ENCODE data around the gene TMEM185A.

DNA sequence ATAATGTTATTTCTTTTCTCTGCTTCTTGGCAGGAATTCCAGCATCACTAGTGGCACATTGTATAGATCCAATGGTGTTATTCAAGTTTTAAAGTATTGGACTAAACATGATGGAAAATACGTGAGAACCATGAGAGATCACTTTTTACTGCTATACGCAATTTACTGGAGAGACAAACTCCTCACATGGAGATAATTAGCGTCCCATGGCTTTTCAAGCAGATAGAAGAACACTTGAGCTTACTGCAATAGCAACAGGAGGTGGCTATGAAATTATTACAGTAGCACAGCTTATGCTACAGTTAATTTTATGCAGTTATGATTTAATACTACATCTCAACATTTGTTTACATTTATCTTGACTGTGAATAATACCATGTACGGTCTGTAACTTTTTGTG, 11.9 kb upstream of the TMEM185A start:
- no peak for TF ChIP-seq POLR2AphosphoS5 (IDR thresholded peaks at IDR 0.05; ENCODE audit: low read depth, low read length)
- TF ChIP-seq CTCF (IDR thresholded peaks at IDR 0.05 in 2 of 3, conservative IDR thresholded peaks at IDR 0.05 in 1 of 3; ENCODE audit: borderline replicate concordance in 1 of 3, insufficient read depth in 1 of 3, low read depth in 2 of 3, low read length in 2 of 3) = no peak
- TF ChIP-seq, protein P1, sequence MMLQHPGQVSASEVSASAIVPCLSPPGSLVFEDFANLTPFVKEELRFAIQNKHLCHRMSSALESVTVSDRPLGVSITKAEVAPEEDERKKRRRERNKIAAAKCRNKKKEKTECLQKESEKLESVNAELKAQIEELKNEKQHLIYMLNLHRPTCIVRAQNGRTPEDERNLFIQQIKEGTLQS (IDR thresholded peaks at IDR 0.05) = no peak
- TF ChIP-seq POLR2A (IDR thresholded peaks at IDR 0.05; ENCODE audit: borderline replicate concordance, extremely low read depth, insufficient read depth, insufficient read length) = no peak
- no peak for TF ChIP-seq EZH2 (IDR thresholded peaks at IDR 0.05)
- no peak for TF ChIP-seq ZFX (IDR thresholded peaks at IDR 0.05)
- TF ChIP-seq EZH2phosphoT487 (IDR thresholded peaks at IDR 0.05; ENCODE audit: borderline replicate concordance) = no peak
